Ecto neural progenitor cell (in vitro differentiated cells): ENCODE results near the gene MEI4.
"Not testable (repeated sequence)": the region's sequence is repeated elsewhere in the genome, so short reads cannot be mapped to it uniquely, and the experiment has no call there.

Source experiments
- DNase-seq: peaks from one replicate; pipeline ENCODE4 v3.0.0-alpha.2; 2018; ENCODE audit warnings: low spot score

The MEI4 gene

DNA sequence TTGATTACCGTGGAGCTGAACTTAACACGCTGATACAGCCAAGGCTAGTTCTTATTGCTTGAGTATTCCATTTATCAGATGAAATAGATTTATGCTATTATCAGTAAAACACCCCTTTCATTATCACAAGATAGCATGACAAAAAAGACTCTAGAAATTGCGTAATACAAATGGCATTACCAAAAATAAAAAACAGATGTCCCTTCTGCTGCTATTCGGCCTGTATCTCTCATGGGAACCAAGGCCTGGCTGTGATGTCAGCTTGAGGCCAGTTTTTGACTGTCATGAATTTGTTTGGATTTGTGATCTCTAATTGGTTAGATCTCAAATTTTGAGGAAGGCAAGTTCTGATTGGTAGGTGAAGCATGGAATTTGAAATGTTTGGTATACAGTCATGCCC, 25.2 kb downstream of the MEI4 start:
- DNase-seq: no peak

DNA sequence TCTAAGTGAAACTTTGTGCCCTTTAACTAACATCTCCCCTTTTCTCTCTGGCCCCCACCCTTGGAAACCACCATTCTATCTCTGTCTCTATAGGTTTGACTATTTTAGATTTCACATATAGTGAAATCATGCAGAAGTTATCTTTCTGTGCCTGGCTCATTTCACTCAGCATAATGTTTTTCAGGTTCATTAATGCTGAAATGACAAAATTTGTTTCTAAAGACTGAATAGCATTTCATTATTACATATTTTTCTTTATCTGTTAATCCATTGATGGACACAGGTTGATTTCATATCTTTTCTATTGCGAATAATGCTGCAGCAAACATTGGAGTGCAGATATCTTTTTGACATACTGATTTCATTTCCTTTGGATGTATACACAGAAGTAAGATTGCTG, 30.7 kb downstream of the MEI4 start:
- no peak for DNase-seq

DNA sequence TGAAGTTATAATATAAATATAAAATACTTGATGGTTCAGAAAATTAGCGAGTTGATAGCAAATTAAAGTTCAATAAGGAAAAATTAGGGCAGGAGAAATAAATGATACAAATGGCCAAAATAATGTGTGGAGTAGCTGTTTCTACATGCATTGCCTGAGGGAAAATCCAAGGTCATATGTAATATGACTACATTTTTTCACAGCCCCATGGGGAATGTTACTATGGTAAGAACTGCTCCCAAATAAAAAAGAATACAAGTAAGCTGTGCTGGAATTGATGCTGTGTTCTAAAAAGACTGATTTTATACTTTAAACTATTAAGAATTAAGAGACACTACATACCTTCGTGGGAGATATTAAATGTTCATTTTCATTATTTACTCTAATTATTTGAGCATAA, 34.1 kb downstream of the MEI4 start:
- DNase-seq: no peak

DNA sequence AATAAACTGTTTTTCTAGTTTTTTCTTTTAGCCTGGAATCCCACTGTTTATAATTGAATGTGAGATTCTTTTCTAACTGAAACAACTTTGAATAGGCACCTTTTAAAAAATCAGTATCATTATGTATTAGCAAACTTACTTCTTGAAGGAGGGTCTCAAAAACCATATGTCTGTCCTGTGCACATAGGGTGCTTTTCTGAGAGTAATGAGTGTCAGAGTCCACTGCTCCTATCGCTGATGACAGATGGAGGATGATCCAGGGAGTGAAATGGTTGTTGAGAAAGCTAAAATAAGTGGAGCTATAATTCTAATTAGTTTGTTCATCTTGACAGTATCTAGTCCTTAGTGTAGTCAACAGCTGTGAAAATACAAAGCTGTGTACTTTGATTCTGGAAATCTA, 35.8 kb downstream of the MEI4 start:
- DNase-seq: no peak

DNA sequence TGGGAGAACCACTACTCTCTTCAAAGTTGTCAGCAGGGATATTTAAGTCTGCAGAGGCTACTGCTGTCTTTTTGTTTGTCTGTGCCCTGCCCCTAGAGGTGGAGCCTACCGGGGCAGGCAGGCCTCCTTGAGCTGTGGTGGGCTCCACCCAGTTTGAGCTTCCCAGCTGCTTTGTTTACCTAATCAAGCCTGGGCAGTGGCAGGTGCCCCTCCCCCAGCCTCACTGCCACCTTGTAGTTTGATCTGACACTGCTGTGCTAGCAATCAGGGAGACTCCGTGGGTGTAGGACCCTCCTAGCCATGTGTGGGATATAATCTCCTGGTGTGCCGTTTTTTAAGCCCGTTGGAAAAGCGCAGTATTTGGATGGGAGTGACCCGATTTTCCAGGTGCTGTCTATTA, 47.3 kb downstream of the MEI4 start:
- DNase-seq: not testable (repeated sequence)

DNA sequence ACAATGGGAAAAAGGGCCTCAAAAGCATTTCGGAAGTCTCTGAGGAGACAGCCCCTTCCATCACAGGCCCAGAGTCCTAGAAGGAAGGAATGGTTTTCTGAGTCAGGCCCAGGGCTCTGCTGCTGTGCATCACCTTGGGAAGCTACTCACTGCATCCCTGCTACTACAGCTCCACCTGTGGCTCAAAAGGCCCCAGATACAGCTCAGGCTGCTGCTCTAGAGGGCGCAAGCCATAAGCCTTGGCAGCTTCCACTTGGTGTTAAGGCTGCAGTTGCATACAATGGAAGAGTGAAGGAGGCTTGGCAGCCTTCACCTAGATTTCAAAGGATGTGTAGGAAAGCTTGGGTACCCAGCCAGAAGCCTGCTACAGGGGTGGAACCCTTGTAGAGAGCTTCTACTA, 54.8 kb downstream of the MEI4 start:
- no peak for DNase-seq

DNA sequence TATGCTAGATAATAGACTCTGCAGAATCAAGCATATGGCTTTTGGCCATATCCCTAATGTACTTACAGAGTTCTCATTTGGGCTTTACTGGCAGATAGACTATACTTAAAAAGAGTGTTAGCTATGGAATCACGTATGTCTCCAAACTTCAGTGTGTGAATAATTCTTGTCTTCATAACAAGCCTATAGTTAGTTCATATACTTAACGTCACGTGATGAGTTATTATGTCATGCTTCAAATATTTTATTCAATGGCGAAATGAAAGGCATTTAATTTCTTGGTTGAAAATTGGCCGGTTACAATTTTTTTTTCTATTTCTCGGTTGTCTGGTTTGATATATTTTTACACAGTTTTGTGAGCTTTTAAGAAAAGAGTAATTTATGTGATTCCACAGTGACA, 62.7 kb downstream of the MEI4 start:
- no peak for DNase-seq

DNA sequence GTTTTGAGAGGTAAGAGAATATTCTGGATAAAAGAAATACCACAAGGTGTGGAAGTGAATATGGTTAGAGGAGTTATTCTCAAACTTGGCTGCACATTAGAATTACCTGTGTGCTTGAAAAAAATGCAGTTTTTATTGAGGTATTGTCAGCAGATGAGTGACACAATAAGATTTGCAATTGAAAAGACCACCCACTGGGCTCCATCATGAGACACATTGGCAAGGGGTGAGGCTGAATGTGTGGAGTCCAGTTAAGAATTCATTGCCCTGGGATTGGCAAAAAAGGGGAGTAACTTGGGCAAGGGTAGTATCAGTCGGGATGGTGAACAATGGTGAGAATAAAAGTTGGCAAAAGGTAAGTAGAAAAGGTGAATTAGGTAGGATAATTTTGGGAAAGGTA, 63.5 kb downstream of the MEI4 start:
- no peak for DNase-seq

DNA sequence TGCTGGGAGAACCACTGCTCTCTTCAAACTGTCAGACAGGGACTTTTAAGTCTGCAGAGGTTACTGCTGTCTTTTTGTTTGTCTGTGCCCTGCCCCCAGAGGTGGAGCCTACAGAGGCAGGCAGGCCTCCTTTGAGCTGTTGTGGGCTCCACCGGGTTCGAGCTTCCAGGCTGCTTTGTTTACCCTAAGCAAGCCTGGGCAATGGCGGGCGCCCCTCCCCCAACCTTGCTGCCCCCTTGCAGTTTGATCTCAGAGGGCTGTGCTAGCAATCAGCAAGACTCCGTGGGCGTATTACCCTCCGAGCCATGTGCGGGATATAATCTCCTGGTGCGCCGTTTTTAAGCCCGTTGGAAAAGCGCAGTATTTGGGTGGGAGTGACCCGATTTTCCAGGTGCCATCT, 83.2 kb downstream of the MEI4 start:
- DNase-seq: not testable (repeated sequence)

DNA sequence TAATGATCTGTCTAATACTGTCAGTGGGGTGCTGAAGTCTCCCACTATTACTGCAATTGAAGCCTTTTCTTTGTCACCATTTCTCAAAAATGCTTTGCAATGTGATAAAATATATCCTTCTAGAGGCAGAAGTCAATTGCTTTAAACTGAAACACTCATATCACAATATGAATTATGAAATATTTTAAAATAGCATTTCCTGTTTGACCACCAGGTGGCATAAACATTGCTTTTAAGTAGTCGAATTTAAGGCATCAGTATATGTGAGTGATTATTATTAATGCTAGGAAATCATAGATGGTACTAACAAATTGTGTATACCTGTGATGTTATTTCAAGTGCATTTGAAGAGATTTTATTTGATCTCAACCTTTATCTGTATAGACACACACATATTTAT, 87.5 kb downstream of the MEI4 start:
- no peak for DNase-seq

DNA sequence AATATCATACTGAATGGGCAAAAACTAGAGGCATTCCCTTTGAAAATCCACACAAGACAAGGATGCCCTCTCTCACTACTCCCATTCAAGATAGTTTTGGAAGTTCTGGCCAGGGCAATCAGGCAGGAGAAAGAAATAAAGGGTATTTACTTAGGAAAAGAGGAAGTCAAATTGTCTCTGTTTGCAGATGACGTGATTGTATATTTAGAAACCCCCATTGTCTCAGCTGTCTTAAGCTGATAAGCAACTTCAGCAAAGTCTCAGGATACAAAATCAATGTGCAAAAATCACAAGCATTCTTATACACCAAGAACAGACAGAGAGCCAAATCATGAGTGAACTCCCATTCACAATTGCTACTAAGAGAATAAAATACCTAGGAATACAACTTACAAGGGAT, 99.3 kb downstream of the MEI4 start:
- DNase-seq: not testable (repeated sequence)

DNA sequence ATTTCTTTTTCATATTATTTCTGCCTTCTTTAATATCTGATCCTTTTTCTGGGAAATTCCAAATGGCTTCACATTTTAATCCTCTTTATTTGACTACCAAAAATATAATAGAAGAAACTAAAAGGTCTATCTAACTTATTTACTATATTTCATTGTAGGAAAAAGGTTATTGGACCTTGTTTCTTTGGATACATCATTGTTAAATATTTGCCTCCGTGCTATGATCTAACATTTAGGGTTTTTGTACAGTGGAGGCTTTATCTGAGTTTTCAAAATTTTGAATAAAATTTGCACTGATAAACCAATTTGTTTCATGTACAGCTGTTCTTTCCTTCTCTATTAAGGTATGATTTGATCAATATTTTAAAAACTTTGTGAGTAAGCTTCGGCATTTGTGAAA, 109.5 kb downstream of the MEI4 start:
- no peak for DNase-seq

DNA sequence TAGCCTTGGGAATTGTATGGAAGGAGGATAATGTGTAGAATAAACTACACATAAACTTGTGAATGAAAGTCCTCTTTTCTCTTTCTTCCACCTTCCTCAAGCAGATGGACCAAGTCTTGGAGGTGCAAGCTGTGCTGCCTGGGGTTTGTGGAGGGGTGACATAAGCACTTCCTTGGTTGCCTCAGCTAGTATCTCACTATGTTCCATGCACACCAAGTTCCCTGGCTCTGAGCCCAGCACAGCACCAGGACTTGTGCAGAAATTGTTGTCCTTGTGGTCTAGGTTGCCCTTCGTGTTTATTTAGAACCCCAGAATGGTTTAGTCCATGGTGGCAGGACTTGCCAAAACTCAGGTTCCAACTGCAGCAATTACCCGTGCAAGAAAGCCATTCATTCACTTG, 110.3 kb downstream of the MEI4 start:
- no peak for DNase-seq

DNA sequence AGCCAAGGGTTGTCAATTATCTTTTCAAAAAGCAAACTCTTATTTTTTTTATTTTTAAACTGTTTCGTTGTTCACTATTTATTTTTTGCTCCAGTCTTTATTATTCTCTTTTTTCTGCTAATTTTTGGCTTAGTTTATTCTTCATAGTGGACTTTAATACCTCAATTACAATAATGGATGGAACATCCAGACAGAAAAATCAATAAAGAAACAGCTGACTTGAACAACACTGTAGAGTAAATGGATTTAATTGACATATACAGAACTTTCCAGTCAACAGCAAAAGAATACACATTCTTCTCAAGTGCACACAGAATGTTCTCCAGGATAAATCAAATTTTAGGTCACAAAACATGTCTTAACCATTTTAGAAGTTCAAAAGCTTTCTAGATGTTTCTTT, 111.5 kb downstream of the MEI4 start:
- no peak for DNase-seq

DNA sequence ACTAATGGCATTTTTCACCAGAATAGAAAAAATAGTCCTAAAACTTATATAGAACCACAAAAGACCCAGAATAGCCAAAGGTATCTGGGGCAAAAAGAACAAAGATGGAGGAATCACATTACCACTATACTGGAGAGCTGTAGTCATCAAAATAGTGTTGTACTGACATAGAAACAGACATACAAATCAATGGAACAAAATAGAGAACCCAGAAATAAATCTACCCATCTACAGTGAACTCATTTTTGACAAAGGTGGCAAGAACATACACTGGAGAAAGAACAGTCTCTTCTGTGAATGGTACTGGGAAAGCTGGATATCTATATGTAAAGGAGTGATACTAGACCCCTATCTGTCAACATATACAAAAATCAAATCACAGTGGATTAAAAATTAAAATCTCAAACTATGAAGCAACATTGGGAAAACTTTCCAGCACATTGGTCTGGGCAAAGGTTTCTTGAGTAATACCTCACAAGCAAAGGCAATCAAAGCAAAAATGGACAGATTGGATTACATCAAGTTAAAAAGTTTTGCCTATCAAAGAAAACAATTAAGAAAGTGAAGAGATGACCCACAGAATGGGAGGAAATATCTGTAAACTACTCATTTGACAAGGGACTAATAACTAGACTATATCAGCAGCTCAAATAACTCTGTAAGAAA, 120.5 kb downstream of the MEI4 start:
- DNase-seq: no peak

DNA sequence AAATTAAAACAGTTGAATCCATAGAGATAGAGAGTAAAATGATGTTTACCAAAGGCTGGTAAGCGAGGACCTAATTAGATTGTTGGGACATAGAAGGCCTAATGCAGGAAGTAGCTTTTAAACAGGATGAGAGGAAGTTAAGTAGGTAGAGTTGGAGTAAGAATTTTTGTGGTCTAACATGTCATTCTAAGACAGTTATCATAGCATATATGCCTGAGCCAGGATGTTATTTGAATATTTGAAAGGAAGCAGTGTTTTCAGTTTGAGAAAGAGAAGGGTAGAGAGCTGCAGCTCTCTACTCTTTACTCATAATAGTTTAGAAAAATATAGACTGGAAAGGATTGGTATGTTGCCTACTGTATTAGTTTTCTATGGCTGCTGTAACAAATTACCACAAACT, 121.6 kb downstream of the MEI4 start:
- no peak for DNase-seq

DNA sequence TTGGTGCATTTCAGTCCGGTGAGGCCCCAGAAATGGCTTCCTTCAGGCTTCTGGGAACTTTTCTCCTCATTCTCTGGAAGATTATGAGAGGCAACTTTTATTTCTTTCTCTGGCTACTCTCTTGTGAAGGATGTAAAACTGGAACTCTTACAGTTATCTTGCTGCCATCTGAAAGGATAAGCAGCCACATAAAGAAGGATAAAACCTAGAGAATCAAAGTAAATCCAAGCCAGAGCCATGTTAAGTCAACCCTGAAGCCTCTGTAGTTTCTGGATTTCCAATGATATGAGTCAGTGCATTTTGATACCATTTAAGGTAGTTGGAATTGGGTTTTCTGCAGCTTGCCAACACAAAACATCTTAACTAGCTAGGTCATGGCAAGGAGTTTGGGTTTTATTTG, 123.6 kb downstream of the MEI4 start:
- no peak for DNase-seq

DNA sequence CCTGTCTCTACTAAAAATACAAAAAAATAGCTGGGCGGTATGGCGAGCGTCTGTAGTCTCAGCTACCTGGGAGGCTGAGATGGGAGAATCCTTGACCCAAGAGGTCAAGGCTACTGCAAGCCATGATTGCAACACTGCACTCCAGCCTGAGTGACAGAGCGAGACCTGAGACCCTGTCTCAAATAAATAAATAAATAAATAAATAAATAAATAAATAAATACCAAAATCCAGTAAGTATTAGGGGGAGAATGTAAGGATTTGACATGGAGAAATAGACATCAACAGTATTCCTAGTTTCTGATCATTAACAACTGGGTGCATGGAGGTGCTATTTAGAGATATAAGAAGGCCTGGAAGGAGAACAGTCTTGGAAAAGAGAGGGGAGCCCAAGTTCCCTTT, 125.7 kb downstream of the MEI4 start:
- no peak for DNase-seq

DNA sequence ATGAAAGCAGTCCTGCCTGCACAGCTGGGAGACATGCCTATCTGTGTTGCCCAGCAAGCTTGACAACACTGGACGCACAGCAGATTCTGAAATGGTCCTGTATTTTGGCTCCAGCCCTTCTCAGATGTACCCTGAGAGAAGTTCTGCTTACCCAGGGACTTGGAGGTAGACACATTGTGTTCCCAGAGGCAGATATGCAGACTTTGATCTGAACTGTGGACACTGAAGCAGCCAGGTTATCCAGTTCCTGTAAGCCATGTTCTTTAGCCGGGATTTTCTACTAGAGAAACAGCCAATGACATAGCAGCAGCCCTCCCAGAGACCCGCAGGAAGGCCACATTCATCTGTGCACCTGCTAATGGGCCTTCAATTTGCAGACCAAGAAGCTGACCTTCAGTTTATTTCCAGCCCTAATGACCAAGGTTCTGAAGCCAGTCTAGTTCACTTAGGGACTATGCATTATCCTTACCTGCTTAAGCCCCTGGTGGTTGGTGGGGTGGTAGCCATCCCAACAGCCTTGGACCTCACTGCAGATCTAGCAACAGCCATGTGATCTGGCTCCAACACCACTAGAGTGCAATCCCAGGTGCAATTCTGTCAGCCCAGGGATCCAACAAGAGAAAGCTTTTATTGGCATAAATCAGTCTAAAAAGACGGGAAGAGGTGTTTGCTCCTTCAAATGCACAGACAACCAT, 134.2 kb downstream of the MEI4 start:
- no peak for DNase-seq

DNA sequence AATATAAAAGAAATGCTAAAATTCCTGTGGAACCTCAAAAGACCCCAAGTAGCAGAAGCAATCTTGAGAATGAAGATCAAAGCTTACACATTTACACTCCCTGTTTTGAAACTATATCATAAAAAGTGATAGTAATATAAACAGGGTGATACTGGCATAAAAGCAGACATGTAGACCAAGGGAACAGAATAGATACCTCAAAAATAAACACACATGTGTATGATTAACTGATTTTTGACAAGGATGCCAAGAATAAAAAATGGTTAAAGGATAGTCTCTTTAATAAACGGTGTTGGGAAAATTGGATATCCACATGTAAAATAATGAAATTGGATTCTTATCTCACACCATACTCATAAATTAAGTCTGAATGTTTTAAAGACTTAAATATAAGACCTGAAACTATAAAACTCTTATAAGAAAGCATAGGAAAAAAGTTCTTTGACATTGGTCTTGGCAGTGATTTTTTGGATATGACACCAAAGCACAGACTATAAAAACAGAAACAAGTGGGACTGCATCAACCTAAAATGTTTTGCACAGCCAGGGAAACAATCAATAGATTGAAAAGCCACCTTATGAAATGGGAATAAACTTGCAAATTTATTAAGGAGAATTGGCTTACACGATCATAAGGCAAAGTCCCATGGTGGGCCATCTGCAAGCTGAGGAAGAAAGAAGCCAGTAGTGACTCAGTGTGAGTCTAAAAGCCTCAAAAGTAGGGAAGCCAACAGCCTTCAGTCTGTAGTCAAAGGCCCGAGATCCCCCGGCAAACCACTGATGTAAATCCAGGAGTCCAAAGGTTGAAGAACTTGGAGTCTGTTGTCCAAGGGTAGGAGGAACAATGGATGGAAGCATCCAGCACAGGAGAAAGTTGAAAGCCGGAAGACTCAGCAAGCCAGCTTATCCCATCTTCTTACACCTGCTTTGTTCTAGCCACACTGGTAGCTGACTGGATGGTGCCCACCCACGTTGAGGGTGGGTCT, 144.3 kb downstream of the MEI4 start:
- DNase-seq: no peak

DNA sequence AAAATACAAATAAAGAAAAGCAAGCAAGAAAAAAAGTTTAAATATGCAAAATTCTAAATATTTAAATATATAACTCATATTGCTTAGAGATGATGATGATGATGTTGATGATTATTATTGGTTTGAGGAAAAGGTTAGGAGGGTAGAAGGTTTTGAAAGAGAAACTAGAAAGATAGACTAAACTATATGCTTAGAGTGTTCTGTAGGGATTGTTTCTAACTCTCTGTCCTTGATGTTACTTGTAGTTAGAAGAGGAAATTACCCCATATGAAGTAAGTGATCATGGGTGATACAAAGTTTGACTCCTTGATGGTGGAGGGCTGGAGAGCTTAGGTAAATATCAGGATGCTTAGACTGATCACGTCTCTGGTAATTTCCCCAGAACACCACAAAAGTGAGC, 159.5 kb downstream of the MEI4 start:
- DNase-seq: no peak

DNA sequence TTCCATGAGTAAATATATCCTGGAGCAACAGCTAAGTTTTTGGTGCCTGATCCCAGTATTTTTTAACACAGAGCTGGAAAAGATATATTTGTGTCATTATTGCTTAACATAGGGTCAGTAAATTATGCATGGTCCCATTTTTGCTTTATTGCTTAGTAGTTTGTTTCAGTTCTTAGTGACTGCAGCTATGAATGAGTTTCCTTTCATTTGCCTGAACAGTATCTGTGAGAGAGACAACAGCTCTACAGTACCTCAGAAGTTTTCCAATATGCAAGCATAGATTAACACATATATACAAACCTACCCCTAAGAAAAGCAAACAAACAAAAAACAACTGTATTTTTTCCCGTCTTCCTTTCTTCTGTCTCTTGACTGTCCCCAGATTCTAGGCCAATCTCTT, 160.3 kb downstream of the MEI4 start:
- DNase-seq: no peak

DNA sequence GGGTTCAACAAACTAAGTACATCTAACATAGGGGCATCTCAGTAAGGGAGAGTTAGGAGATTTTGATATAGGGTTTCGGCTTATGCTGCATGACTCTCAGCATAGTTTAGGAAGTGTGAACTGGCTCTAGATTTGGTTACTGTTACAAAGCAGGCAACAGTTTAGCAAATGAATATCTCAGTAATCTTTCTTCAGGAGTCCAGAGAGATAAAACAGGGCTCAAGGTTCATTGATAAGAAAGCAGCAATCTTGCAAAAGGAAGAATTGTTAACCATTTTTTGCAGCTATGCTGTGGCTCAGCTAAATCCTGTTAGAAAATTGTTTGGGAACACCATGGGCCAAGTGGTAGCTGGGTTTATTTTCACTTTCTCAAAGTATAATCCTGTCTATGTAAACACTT, 161.3 kb downstream of the MEI4 start:
- no peak for DNase-seq
